Hepatocyte (in vitro differentiated cells): ENCODE results near the gene TENM4. TPM values are rescaled to one million over a fixed set of nuclear protein-coding genes. Genes with fewer than 3 reads are reported as not detected.

ENCODE experiments used
- DNase-seq: peaks from one replicate; pipeline ENCODE4 v3.0.0-alpha.2; 2016; ENCODE audit warnings: low spot score
- H2AFZ ChIP-seq: fragments of 200-600 bp; sonication (generic); 2 replicates; pipeline ENCODE4 v1.6.0; 2016; ENCODE audit warnings: antibody characterized with exemption, mild to moderate bottlenecking
- H3K27ac ChIP-seq: fragments of 200-600 bp; sonication (generic); 2 replicates; pipeline ENCODE4 v1.5.1; 2016; ENCODE audit warnings: mild to moderate bottlenecking
- H3K27me3 ChIP-seq: fragments of 200-600 bp; sonication (generic); 2 replicates; pipeline ENCODE4 v1.6.1; 2016
- H3K36me3 ChIP-seq: fragments of 200-600 bp; sonication (generic); replicated peaks from 2 replicates; pipeline ENCODE4 v1.5.1; 2016; ENCODE audit warnings: low read depth; ENCODE audit not compliant: insufficient read depth
- H3K4me1 ChIP-seq: fragments of 200-600 bp; sonication (generic); 2 replicates; pipeline ENCODE4 v1.5.1; 2016; ENCODE audit warnings: mild to moderate bottlenecking, moderate library complexity; ENCODE audit not compliant: insufficient read depth
- H3K4me2 ChIP-seq: fragments of 200-600 bp; sonication (generic); 2 replicates; pipeline ENCODE4 v1.6.0; 2016
- H3K4me3 ChIP-seq: fragments of 200-600 bp; sonication (generic); 2 replicates; pipeline ENCODE4 v1.5.1; 2016; ENCODE audit warnings: mild to moderate bottlenecking
- H3K79me2 ChIP-seq: fragments of 200-600 bp; sonication (generic); 2 replicates; pipeline ENCODE4 v1.6.0; 2017; ENCODE audit warnings: mild to moderate bottlenecking
- H3K9me2 ChIP-seq: fragments of 200-600 bp; sonication (generic); replicated peaks from 2 replicates; pipeline ENCODE4 v1.6.0; 2017; ENCODE audit warnings: mild to moderate bottlenecking; ENCODE audit not compliant: insufficient read depth
- H3K9me3 ChIP-seq: fragments of 200-600 bp; sonication (generic); 2 replicates; pipeline ENCODE4 v1.5.1; 2016; ENCODE audit warnings: low read depth, mild to moderate bottlenecking
- H4K20me1 ChIP-seq: fragments of 200-600 bp; sonication (generic); 2 replicates; pipeline ENCODE4 v1.6.0; 2016; ENCODE audit warnings: mild to moderate bottlenecking; ENCODE audit not compliant: insufficient read depth, poor library complexity, severe bottlenecking
- CTCF ChIP-seq: fragments of 200-600 bp; sonication (generic); IDR thresholded peaks from 2 replicates; pipeline ENCODE4 v1.5.1; 2016; ENCODE audit warnings: antibody characterized with exemption, mild to moderate bottlenecking; ENCODE audit not compliant: poor library complexity
- EZH2 ChIP-seq: fragments of 200-600 bp; sonication (generic); IDR thresholded peaks from 2 replicates; pipeline ENCODE4 v1.6.1; 2016; ENCODE audit warnings: antibody characterized with exemption, mild to moderate bottlenecking, borderline replicate concordance
- EZH2phosphoT487 ChIP-seq: fragments of 200-600 bp; sonication (generic); IDR thresholded peaks from one replicate; pipeline ENCODE4 v1.6.1; 2018; ENCODE audit warnings: antibody characterized with exemption, mild to moderate bottlenecking, low read depth, moderate library complexity; ENCODE audit not compliant: unreplicated experiment, severe bottlenecking
- WGBS: methylation state at CpG from one replicate; pipeline ENCODE4 v1.1.6; 2016; ENCODE audit warnings: low lambda C conversion rate; ENCODE audit errors: missing lambda C conversion rate; 5-methylcytosine and 5-hydroxymethylcytosine counted together
- polyA plus RNA-seq: library from polyadenylated mRNA; unstranded; fragments of >200 nt; fragmentation: Nextera tagmentation; extraction: Ambion mirVana; gene quantifications from 2 replicates; pipeline ENCODE4 v1.2.1, GENCODE V29; 2016
- total RNA-seq: library from RNA; depleted of rRNA; stranded (reverse); fragments of >200 nt; gene quantifications from 2 replicates; pipeline ENCODE4 v1.2.3, GENCODE V29; 2014

Gene TENM4
- total and polyA plus RNA-seq, 2 experiments from 2014 or later = 18.4 to 18.7 TPM

- Histone ChIP-seq H3K27me3 (peaks cover 14% of the 10 kb centered on the region), H3K79me2 (no peaks in the 10 kb centered on the region), H3K27ac (no peak overlapping the region), H3K9me2 (no peaks in the 10 kb centered on the region), H2AFZ (no peak overlapping the region), H4K20me1 (no peaks in the 10 kb centered on the region), H3K4me2 (no peak overlapping the region), H3K4me1 (no peaks in the 10 kb centered on the region), H3K36me3 (no peaks in the 10 kb centered on the region), H3K4me3 (no peak overlapping the region), H3K9me3 (no peaks in the 10 kb centered on the region)
- DNase-seq = no peak
- TF ChIP-seq EZH2phosphoT487 (no peak), CTCF (no peak)
- 40% methylated on average over 5 of the region's 5 CpGs for WGBS
Measured at GRCh38 chr11:79447038-79447786, 6.4 kb upstream of the TENM4 start.

- H3K4me1 ChIP-seq = no peaks in the 10 kb centered on the region
- no peaks in the 10 kb centered on the region for H3K9me2 ChIP-seq
- H3K9me3 ChIP-seq = no peaks in the 10 kb centered on the region
- no peak overlapping the region for H3K4me2 ChIP-seq
- WGBS = 59% methylated on average over 1 of the region's 1 CpG
- H3K27me3 ChIP-seq = peaks cover 19% of the 10 kb centered on the region
- no peak overlapping the region for H3K27ac ChIP-seq
- H3K4me3 ChIP-seq = no peak overlapping the region
- H3K36me3 ChIP-seq = no peaks in the 10 kb centered on the region
- DNase-seq = no peak
- TF ChIP-seq EZH2phosphoT487 (no peak), CTCF (no peak), EZH2 (no peak)
- H2AFZ ChIP-seq = no peak overlapping the region
- no peaks in the 10 kb centered on the region for H4K20me1 ChIP-seq
- H3K79me2 ChIP-seq = no peaks in the 10 kb centered on the region
Measured at GRCh38 chr11:79444923-79445322, 4.1 kb upstream of the TENM4 start.

GRCh38 chr11:79441461-79441875 lies 638 bp upstream of the TENM4 start:
- H3K4me1 ChIP-seq = peaks cover 12% of the 10 kb centered on the region
- H3K4me2 ChIP-seq = peak overlapping the region; percentile 97
- H3K36me3 ChIP-seq = no peaks in the 10 kb centered on the region
- peaks cover 16% of the 10 kb centered on the region for H3K79me2 ChIP-seq
- TF ChIP-seq CTCF (no peak), EZH2phosphoT487 (no peak), EZH2 (no peak)
- H3K27me3 ChIP-seq = peaks cover 41% of the 10 kb centered on the region
- DNase-seq = no peak
- peaks cover 3% of the 10 kb centered on the region for H4K20me1 ChIP-seq
- H3K27ac ChIP-seq = peak overlapping the region; percentile 81
- WGBS = 17% methylated on average over 10 of the region's 10 CpGs
- H3K9me3 ChIP-seq = no peaks in the 10 kb centered on the region
- peak overlapping the region; percentile 84 for H2AFZ ChIP-seq
- H3K4me3 ChIP-seq = peak overlapping the region; percentile 75
- no peaks in the 10 kb centered on the region for H3K9me2 ChIP-seq
